GM21526 (cell line): ENCODE data around the gene DOCK6.

Experiments
- ATAC-seq: cut with Tn5 transposase; IDR thresholded peaks from one replicate; pipeline ENCODE4 v1.9.1; 2021; ENCODE audit warnings: moderate library complexity; ENCODE audit not compliant: unreplicated experiment, low FRiP score

DOCK6 gene

DNA sequence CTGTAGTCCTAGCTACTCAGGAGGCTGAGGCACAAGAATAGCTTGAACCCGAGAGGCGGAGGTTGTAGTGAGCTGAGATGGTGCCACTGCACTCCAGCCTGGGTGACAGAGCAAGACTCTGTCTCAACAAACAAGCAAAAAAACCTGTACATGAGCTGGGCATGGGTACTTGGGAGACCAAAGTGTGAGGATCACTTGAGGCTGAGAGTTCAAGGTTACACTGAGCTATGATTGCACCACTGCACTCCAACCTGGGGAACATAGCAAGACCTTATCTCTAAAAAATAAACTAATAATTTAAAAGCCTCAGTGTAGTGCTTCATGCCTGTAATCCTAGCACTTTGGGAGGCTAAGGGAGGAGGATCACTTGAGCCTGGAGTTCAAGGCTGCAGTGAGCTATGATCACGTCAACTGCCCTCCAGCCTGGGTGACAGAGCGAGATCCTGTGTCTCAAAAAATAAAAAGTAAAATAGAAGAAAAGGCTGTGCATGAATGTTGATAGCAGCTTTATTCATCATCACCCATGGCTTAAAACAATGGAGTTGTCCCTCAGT is 12.3 kb upstream of the DOCK6 start:
- ATAC-seq, result no peak

GRCh38 chr19:11273989-11274388 is 11.7 kb upstream of the DOCK6 start:
- no peak for ATAC-seq

GRCh38 chr19:11273296-11273695 is 11.0 kb upstream of the DOCK6 start:
- no peak for ATAC-seq

GRCh38 chr19:11269408-11269807 is 7.1 kb upstream of the DOCK6 start:
- no peak for ATAC-seq

DNA sequence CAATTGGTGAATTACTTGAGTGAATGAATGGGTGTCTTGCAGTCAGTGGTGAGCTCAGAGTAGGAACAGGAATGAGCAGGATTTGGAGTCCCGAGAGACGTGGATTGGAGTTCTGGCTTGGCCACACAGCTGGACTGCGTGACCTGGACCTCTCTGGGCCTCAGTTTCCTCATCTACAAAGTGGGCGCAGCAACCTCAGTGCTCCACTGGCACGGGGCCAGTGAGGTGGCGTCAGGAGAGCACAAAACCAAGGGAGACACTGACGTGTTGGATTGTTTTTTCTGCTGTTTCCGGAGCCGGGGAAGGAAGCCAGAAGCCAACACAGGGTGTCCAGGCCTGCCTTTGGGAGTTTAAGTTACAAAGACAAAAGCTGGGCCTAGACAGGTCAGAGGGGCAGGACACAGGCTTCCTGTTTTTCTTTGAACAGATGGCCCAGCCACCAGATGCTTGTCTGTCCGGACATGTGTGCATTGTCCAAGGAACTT is 6.5 kb upstream of the DOCK6 start:
- ATAC-seq, result no peak

DNA sequence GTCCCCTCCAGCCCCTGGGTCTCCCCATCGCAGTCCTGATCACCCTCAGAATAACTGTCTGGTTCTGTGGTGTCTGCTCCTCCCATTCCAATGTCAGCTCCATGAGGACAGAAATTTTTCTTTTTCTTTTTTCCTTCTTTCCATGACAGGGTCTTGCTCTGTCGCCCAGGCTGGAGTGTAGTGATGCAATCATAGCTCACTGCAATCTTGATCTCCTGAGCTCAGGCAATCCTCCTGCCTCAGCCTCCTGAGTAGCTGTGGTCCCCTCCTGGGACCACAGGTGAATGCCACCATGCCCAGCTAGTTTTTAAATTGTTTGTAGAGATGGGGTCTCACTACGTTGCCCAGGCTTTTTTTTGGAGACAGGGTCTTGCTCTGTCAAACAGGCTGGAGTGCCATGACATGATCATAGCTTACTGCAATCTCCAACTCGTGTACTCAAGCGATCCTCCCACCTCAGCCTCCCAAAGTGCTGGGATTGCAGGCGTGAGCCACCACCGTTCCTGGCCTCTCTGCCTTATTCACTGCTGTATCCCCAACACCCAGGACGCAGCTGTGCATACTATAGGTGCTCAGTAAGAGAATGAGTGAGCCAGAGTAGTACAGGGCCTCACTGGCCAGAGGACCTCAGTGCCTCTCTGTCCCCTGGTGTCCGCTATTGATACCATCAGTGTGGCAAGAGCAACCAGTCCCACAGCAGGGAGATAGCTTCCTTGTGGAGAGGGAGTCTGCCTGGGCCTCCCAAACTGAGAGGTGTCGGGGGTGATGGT is 5.2 kb upstream of the DOCK6 start:
- ATAC-seq, result no peak

- ATAC-seq, result no peak
These were observed 3.5 kb upstream of the DOCK6 start for GRCh38 chr19:11265785-11266236.

DNA sequence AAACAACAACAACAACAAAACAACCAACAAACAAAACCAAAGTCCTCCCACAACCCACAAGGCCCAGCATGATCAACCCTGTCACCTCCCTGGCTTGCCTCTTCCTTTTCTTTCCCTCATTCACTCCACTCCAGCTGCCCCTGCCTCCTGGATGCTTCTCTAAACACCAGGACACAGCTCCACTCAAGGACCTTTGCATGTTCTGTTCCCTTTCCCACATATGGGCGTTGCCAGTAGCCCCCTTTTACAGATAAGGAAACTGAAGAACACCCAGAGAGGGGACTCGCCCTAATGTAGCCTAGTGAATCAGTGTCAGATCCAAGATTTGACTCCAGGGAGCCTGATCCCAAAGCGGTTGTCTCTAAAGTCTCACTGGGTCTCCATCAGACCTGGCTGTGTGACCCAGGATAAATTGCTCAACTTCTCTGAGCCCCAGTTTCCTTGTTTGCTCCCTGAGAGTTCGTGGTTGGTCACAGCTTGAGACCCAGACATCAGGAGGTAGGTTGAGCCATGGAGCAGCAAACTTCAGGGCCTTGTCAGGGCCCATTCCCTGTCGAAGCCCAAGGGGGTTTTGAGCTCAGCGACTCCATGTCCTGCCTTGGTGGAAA is 3.0 kb upstream of the DOCK6 start:
- ATAC-seq, result no peak

DNA sequence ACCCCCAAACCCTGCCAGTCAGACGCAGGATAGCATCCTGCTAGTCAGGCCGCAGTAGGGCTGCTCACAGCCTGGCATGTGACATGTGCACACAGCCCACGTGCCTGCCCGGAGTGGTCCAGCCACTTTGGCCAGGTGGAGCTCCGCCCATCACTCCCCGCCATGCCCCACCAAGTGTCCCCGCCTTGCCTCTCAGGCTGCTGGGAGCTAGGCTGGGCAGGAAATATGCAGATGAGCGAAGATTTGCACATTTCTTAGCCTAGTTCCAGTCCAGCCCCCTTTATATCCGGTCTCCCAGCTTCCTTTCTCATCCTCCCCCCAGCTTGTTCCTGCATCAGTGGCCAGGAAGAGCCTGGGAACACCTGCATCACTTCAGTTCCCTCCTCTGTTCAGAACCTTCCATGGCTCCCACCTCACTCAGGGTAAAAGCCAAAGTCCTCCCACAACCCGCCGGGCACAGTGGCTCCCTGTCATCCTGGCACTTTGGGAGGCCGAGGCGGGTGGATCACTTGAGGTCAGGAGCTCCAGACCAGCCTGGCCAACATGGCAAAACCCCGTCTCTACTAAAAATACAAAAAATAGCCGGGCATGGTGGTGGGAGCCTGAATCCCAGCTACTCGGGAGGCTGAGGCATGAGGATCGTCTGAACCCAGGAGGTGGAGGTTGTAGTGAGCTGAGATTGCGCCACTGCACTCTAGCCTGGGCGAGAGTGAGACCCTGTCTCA is 2.3 kb upstream of the DOCK6 start:
- ATAC-seq, result no peak

- ATAC-seq, result no peak
These were observed 1.4 kb upstream of the DOCK6 start for GRCh38 chr19:11263726-11264125.

GRCh38 chr19:11261431-11261970 is 823 bp downstream of the DOCK6 start:
- ATAC-seq, result no peak

DNA sequence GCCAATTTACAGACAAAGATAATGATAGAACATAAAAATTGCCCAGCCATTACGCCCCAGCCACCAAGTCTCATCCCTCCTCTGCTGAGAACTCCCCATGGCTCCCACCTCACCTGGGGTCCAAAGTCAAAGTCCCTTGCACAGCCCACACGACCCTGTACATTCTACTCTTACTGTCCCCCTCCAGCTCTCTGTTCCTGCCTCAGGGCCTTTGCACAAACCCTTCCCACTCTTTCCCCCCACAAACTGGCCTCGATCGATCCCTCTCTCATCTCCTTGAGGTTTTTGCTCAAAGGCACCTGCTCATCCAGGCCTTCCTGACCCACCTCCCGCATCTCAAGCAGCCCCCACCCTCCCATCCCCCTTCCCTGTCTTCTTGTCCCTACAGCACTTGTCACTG is 1.3 kb downstream of the DOCK6 start:
- ATAC-seq, result no peak

- no peak for ATAC-seq
These were observed 4.4 kb downstream of the DOCK6 start for GRCh38 chr19:11257846-11258380.

DNA sequence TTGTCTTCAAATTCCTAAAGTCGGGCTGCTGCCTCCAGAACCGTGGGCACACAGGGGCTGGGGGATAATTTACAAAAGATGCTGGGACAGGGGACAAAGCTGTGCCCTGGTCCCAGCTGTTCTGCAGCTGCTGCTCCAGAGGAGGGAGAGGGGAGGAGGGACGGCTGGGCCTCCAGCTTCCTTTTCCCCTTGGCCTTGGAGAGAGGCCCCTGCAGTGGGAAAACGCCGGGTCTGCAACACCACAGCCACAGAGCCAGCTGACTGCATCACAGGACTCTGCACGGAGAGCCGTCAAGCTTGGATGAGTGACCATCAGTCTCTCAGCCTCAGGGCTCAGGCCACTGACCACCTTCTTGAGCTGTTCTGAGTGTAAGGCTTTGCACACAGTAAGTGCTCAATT is 6.1 kb downstream of the DOCK6 start:
- no peak for ATAC-seq

- no peak for ATAC-seq
These were observed 7.7 kb downstream of the DOCK6 start for GRCh38 chr19:11254666-11255065.

DNA sequence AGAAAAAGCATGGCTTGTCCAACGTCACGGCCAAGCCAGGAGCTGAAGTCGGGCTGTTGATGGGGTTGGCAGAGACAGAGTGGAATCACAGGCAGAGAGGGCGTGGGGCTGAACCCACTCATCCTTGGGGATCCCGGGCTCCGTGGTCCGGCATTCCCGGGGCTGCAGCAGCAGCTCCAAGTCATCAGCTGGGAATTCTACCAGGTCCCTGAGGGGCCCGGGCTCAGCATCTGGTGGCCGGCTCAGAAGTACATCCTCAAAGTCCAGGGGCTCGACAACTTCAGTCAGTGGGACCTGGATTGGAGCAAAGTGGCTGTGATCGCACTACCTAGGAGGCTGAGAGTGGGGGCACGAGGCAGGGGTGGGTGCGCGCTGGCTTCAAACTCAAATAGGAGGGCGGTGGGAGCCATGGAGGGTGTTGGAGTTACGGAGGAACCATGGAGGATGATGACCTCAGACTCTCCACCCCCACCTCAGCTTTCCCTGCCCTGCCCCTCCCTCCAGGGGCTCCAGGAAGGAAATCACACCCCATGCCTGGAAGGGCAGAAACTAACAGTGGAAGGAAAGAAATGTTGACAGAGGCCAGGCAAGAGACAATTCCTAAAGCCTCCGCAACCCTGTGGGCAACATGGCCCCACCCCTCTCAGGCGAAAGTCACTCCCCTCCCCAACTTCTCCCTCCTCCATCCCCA is 9.5 kb downstream of the DOCK6 start:
- no peak for ATAC-seq

- ATAC-seq, result no peak
These were observed 10.5 kb downstream of the DOCK6 start for GRCh38 chr19:11251650-11252314.

DNA sequence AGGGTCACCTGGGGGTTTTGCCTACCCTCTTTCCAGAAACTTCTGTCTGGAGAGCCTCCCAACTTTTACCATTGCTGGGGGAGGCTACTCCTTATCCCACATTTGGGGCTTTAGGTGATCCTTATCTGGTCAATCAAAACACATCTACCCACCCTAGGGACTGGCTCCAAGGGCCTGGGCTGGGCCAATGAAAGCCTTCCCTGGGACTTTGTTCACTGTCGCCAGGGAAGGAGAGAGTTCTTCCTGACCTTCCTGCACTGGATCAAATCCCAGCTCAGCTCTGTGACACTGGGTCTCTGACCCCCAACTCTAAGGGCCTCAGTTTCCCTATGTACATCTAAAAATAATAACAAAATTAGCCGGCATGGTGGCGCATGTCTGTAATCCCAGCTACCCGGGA is 11.1 kb downstream of the DOCK6 start:
- ATAC-seq, result no peak

DNA sequence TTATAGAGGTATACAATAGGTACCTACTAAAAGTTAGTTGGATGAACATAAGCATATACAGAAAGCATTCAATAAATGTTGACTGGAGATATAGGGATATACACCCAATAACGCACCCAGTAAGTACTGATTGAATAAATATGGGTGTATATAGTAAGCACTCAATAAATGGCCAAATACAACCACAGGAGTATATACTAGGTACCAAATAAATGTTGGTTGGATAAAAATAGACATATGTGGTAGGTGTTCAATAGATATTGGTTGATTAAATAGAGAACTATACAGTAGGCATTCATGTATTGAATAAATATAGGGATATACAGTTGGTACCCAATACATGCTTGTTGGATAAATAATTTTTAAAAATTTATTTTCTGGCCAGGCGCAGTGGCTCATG is 13.5 kb downstream of the DOCK6 start:
- no peak for ATAC-seq

GRCh38 chr19:11247934-11248333 is 14.4 kb downstream of the DOCK6 start:
- no peak for ATAC-seq
